ENCODE results near the gene CYB561. TPM values are rescaled to one million over a fixed set of nuclear protein-coding genes. Genes with fewer than 3 reads are reported as not detected.
"Not testable (repeated sequence)": the region's sequence is repeated elsewhere in the genome, so short reads cannot be mapped to it uniquely, and the experiment has no call there.

CYB561 gene
- total RNA-seq, 6 experiments from 2014 or later, result 7.4 to 21.9 (median 11.4) TPM

DNA sequence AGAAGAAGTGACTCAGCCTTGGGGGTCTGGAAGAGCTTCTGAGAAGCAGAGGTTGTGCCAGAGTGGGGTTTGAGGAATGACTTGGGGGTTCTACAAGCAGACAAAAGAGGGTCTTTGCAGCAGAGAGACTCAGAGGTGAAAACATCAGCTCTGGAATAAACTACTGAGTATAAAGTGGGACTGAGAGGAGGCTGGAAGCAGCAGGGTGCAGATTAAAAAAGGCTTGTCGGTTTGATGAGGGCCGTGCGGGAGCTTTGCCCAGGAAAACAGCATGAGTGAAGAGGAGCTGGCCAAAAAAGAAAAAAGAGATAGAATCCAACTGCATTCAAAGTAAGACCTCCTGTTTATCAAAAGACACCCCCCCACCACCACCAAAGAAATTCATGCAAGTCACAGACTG lies 17.7 kb upstream of the CYB561 start:
- intact Hi-C loops (cut with DNase I), result no loop called here
- no peaks in the 10 kb centered on the region for H3K9me3 ChIP-seq
- no peaks in the 10 kb centered on the region for H3K4me1 ChIP-seq
- no peaks in the 10 kb centered on the region for H3K36me3 ChIP-seq
- DNase-seq (no peak), ATAC-seq (no peak)
- H3K27me3 ChIP-seq, result no peaks in the 10 kb centered on the region
- H3K4me3 ChIP-seq, result no peak overlapping the region
- H3K27ac ChIP-seq, result no peak overlapping the region
- WGBS (ENCODE audit: insufficient coverage, low coverage, low lambda C conversion rate, missing lambda C conversion rate), result 31% methylated on average over 3 of the region's 3 CpGs
- TF ChIP-seq, protein P1, sequence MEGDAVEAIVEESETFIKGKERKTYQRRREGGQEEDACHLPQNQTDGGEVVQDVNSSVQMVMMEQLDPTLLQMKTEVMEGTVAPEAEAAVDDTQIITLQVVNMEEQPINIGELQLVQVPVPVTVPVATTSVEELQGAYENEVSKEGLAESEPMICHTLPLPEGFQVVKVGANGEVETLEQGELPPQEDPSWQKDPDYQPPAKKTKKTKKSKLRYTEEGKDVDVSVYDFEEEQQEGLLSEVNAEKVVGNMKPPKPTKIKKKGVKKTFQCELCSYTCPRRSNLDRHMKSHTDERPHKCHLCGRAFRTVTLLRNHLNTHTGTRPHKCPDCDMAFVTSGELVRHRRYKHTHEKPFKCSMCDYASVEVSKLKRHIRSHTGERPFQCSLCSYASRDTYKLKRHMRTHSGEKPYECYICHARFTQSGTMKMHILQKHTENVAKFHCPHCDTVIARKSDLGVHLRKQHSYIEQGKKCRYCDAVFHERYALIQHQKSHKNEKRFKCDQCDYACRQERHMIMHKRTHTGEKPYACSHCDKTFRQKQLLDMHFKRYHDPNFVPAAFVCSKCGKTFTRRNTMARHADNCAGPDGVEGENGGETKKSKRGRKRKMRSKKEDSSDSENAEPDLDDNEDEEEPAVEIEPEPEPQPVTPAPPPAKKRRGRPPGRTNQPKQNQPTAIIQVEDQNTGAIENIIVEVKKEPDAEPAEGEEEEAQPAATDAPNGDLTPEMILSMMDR (IDR thresholded peaks at IDR 0.05), result no peak
- TF ChIP-seq POLR2A (IDR thresholded peaks at IDR 0.05), result no peak

DNA sequence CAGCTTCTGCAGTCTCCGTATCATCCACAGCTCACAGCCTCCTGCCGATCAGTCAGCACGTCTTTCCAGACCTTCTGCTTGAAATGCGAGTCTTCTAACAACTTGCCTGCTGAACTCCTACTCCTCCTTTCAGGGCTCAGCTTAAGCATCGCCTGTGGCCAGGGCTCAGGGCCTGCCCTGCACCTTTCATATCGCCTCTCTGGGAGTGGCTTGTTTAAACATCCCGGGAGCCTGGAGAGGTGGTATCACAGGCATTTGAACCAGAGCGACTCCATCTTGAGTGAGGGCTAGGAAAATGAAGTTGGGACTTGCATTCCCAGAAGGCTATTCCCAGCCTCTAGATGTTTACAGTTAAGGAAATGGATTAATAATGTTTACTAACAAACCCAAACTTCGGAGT lies 13.9 kb upstream of the CYB561 start:
- DNase-seq (no peak), ATAC-seq (no peak)
- Histone ChIP-seq H3K27ac (no peak overlapping the region), H3K4me1 (no peaks in the 10 kb centered on the region), H3K4me3 (no peak overlapping the region), H3K27me3 (no peaks in the 10 kb centered on the region), H3K9me3 (no peaks in the 10 kb centered on the region), H3K36me3 (no peaks in the 10 kb centered on the region)
- intact Hi-C loops (cut with DNase I), result no loop called here
- no peak for TF ChIP-seq POLR2A (IDR thresholded peaks at IDR 0.05)
- TF ChIP-seq, protein P1 (IDR thresholded peaks at IDR 0.05), result no peak
- 59% methylated on average over 5 of the region's 9 CpGs for WGBS (ENCODE audit: insufficient coverage, low coverage, low lambda C conversion rate, missing lambda C conversion rate)

- TF ChIP-seq POLR2A (IDR thresholded peaks at IDR 0.05), result no peak
- TF ChIP-seq, protein P1 (IDR thresholded peaks at IDR 0.05), result no peak
- no peaks in the 10 kb centered on the region for H3K9me3 ChIP-seq
- no peak for DNase-seq
- intact Hi-C loops (cut with DNase I), result no loop called here
- H3K27me3 ChIP-seq, result no peaks in the 10 kb centered on the region
- H3K4me3 ChIP-seq, result no peak overlapping the region
- no peak overlapping the region for H3K27ac ChIP-seq
- H3K36me3 ChIP-seq, result no peaks in the 10 kb centered on the region
- no peak for ATAC-seq
- WGBS (ENCODE audit: insufficient coverage, low coverage, low lambda C conversion rate, missing lambda C conversion rate), result 74% methylated on average over 4 of the region's 4 CpGs
- no peaks in the 10 kb centered on the region for H3K4me1 ChIP-seq
Observed at GRCh38 chr17:63458478-63458877, 12.4 kb upstream of the CYB561 start.

DNA sequence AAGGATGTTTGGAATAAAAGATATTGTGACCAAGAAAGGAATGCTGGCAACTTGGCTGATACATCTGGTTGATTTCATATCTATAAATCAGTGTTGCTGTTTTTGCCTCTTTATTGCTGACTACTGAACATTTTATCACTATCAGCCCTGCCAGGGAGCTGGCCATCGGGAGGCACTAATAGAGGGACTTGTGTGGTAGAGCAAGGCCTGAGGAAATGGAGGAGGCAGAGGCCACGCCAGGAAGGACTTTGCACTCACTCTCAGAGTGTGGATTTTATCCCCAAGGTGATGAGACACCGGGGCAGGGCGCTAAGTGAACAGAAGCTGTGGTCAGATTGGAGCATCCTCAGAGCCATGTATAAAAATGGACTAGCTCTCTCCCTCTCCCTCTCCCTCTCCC lies 9.3 kb upstream of the CYB561 start:
- Histone ChIP-seq H3K27me3 (no peaks in the 10 kb centered on the region), H3K27ac (no peak overlapping the region), H3K9me3 (no peaks in the 10 kb centered on the region), H3K36me3 (no peaks in the 10 kb centered on the region), H3K4me3 (no peak overlapping the region), H3K4me1 (no peaks in the 10 kb centered on the region)
- no peak for ATAC-seq
- no peak for TF ChIP-seq POLR2A (IDR thresholded peaks at IDR 0.05)
- TF ChIP-seq, protein P1 (IDR thresholded peaks at IDR 0.05), result no peak
- 50% methylated on average over 4 of the region's 4 CpGs for WGBS (ENCODE audit: insufficient coverage, low coverage, low lambda C conversion rate, missing lambda C conversion rate)
- peak in 1 of 3 donors; percentile 7 for DNase-seq
- intact Hi-C loops (cut with DNase I), result no loop called here

GRCh38 chr17:63454915-63455314 lies 8.8 kb upstream of the CYB561 start:
- Histone ChIP-seq H3K27ac (no peak overlapping the region), H3K4me1 (no peaks in the 10 kb centered on the region), H3K27me3 (no peaks in the 10 kb centered on the region), H3K4me3 (no peak overlapping the region), H3K36me3 (no peaks in the 10 kb centered on the region), H3K9me3 (no peaks in the 10 kb centered on the region)
- TF ChIP-seq, protein P1 (IDR thresholded peaks at IDR 0.05), result no peak
- no peak for TF ChIP-seq POLR2A (IDR thresholded peaks at IDR 0.05)
- WGBS (ENCODE audit: insufficient coverage, low coverage, low lambda C conversion rate, missing lambda C conversion rate), result 38% methylated on average over 3 of the region's 5 CpGs
- intact Hi-C loops (cut with DNase I), result no loop called here
- no peak for ATAC-seq
- DNase-seq, result peak in 1 of 3 donors; percentile 10

DNA sequence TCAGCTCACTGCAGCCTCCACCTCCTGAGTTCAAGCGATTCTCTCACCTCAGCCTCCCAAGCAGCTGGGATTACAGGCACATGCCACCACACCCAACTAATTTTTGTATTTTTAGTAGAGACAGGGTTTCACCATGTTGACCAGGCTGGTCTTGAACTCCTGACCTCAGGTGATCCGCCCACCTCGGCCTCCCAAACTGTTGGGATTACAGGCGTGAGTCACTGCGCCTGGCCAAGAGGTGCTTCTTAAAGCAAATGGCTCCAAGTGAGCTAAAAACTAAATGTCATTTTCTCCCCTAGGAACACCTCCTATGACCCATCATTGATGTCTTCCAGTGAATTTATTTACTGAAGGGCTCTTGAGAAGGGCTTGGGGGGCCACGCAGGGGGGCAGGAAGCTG lies 8.3 kb upstream of the CYB561 start:
- DNase-seq; H3K4me1 ChIP-seq; H3K9me3 ChIP-seq; intact Hi-C loops (cut with DNase I); ATAC-seq; H3K27me3 ChIP-seq; H3K27ac ChIP-seq; H3K4me3 ChIP-seq; H3K36me3 ChIP-seq: not testable (repeated sequence)
- WGBS (ENCODE audit: insufficient coverage, low coverage, low lambda C conversion rate, missing lambda C conversion rate), result 43% methylated on average over 5 of the region's 6 CpGs

Measured in right lobe of liver (tissue), 6 donors.